ENCODE data around the gene SPOUT1. TPM values are rescaled to one million over a fixed set of nuclear protein-coding genes. Genes with fewer than 3 reads are reported as not detected.

The SPOUT1 gene
- total and polyA plus RNA-seq, 10 of the 15 experiments (the other 5 are each of a cell fraction or from before 2014, with no cell fraction given) = 5.7 to 95.0 (median 40.6) TPM

DNA sequence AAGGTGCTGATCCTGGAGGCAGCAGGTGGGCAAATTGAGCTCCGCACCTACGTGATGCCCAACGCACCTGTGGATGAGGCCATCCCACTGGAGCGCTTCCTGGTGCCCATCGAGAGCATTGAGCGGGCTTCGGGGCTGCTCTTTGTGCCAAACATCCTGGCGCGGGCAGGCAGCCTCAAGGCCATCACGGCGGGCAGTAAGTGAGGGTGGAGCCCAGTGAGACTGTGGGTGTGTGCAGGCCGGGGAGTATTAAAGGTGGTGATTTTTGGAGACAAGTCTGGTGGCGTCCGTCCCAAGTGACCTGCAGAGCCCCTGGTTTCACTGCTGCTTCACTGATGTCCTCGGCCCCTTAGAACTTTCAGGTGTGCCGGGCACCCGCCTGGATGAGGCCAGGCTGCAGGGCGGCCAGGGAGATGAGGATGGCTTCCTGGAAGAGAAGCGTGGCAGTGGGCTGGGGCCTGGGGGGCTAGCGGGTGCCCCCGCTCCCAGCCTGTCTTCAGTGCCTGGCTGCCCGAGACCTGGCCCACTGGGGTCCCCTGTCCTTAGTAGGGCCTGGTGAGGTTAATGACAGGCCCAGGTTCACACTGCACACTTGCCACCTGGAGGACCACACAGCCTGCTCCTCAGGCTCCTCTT lies 7.1 kb downstream of the SPOUT1 start (continued):
- TF ChIP-seq, protein P1, sequence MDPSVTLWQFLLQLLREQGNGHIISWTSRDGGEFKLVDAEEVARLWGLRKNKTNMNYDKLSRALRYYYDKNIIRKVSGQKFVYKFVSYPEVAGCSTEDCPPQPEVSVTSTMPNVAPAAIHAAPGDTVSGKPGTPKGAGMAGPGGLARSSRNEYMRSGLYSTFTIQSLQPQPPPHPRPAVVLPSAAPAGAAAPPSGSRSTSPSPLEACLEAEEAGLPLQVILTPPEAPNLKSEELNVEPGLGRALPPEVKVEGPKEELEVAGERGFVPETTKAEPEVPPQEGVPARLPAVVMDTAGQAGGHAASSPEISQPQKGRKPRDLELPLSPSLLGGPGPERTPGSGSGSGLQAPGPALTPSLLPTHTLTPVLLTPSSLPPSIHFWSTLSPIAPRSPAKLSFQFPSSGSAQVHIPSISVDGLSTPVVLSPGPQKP (IDR thresholded peaks at IDR 0.05; ENCODE audit: low read depth, low read length) = no peak
- TF ChIP-seq, protein P2, sequence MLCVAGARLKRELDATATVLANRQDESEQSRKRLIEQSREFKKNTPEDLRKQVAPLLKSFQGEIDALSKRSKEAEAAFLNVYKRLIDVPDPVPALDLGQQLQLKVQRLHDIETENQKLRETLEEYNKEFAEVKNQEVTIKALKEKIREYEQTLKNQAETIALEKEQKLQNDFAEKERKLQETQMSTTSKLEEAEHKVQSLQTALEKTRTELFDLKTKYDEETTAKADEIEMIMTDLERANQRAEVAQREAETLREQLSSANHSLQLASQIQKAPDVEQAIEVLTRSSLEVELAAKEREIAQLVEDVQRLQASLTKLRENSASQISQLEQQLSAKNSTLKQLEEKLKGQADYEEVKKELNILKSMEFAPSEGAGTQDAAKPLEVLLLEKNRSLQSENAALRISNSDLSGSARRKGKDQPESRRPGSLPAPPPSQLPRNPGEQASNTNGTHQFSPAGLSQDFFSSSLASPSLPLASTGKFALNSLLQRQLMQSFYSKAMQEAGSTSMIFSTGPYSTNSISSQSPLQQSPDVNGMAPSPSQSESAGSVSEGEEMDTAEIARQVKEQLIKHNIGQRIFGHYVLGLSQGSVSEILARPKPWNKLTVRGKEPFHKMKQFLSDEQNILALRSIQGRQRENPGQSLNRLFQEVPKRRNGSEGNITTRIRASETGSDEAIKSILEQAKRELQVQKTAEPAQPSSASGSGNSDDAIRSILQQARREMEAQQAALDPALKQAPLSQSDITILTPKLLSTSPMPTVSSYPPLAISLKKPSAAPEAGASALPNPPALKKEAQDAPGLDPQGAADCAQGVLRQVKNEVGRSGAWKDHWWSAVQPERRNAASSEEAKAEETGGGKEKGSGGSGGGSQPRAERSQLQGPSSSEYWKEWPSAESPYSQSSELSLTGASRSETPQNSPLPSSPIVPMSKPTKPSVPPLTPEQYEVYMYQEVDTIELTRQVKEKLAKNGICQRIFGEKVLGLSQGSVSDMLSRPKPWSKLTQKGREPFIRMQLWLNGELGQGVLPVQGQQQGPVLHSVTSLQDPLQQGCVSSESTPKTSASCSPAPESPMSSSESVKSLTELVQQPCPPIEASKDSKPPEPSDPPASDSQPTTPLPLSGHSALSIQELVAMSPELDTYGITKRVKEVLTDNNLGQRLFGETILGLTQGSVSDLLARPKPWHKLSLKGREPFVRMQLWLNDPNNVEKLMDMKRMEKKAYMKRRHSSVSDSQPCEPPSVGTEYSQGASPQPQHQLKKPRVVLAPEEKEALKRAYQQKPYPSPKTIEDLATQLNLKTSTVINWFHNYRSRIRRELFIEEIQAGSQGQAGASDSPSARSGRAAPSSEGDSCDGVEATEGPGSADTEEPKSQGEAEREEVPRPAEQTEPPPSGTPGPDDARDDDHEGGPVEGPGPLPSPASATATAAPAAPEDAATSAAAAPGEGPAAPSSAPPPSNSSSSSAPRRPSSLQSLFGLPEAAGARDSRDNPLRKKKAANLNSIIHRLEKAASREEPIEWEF (IDR thresholded peaks at IDR 0.05; ENCODE audit: insufficient replicate concordance, low read depth, low read length) = no peak
- TF ChIP-seq ETV6 (conservative IDR thresholded peaks at IDR 0.05 in 1 of 2, IDR thresholded peaks at IDR 0.05 in 1 of 2; ENCODE audit: borderline replicate concordance in 1 of 2, low read depth in 1 of 2) = no peak
- TF ChIP-seq BMI1 (IDR thresholded peaks at IDR 0.05; ENCODE audit: borderline replicate concordance) = no peak
- no peak for TF ChIP-seq CHD2 (IDR thresholded peaks at IDR 0.05; ENCODE audit: borderline replicate concordance, low read depth, low read length)
- no peak for TF ChIP-seq MYB (IDR thresholded peaks at IDR 0.05; ENCODE audit: borderline replicate concordance, low read depth, low read length)

Measured in GM12878 (cell line).